ENCODE measurements around the gene STUM.

GRCh38 chr1:226532553-226532952 lies 16.0 kb upstream of the STUM start:
- TF ChIP-seq CTCF (IDR thresholded peaks at IDR 0.05; ENCODE audit: borderline replicate concordance, extremely low read depth, low read length, poor library complexity, severe bottlenecking): no peak
- no peak for TF ChIP-seq EZH2 (IDR thresholded peaks at IDR 0.05; ENCODE audit: borderline replicate concordance, low read depth, low read length, severe bottlenecking)

Measured in DND-41 (cell line).